ENCODE data around the gene ATXN7L1.

The ATXN7L1 gene

GRCh38 chr7:105689067-105689819 lies 187.2 kb downstream of the ATXN7L1 start:
- in situ Hi-C loops (cut with HindIII; ENCODE audit: low sequenced_read_pairs) = no loop called here

- in situ Hi-C loops (cut with HindIII; ENCODE audit: low sequenced_read_pairs) = no loop called here
These were observed 187.8 kb downstream of the ATXN7L1 start for GRCh38 chr7:105688617-105689016.

GRCh38 chr7:105685161-105685560 lies 191.2 kb downstream of the ATXN7L1 start:
- in situ Hi-C loops (cut with HindIII; ENCODE audit: low sequenced_read_pairs) = no loop called here

- in situ Hi-C loops (cut with HindIII; ENCODE audit: low sequenced_read_pairs) = no loop called here
These were observed 193.9 kb downstream of the ATXN7L1 start for GRCh38 chr7:105682341-105683060.

- in situ Hi-C loops (cut with HindIII; ENCODE audit: low sequenced_read_pairs) = no loop called here
These were observed 195.8 kb downstream of the ATXN7L1 start for GRCh38 chr7:105680505-105681187.

GRCh38 chr7:105678811-105679495 lies 197.4 kb downstream of the ATXN7L1 start:
- in situ Hi-C loops (cut with HindIII; ENCODE audit: low sequenced_read_pairs) = no loop called here

GRCh38 chr7:105677817-105678573 lies 198.4 kb downstream of the ATXN7L1 start:
- in situ Hi-C loops (cut with HindIII; ENCODE audit: low sequenced_read_pairs) = no loop called here

GRCh38 chr7:105677410-105677730 lies 199.0 kb downstream of the ATXN7L1 start:
- in situ Hi-C loops (cut with HindIII; ENCODE audit: low sequenced_read_pairs) = no loop called here

GRCh38 chr7:105675934-105676371 lies 200.4 kb downstream of the ATXN7L1 start:
- in situ Hi-C loops (cut with HindIII; ENCODE audit: low sequenced_read_pairs) = no loop called here

GRCh38 chr7:105674200-105674920 lies 202.0 kb downstream of the ATXN7L1 start:
- in situ Hi-C loops (cut with HindIII; ENCODE audit: low sequenced_read_pairs) = no loop called here

GRCh38 chr7:105673367-105674084 lies 202.9 kb downstream of the ATXN7L1 start:
- in situ Hi-C loops (cut with HindIII; ENCODE audit: low sequenced_read_pairs) = no loop called here

GRCh38 chr7:105672801-105673200 lies 203.6 kb downstream of the ATXN7L1 start:
- in situ Hi-C loops (cut with HindIII; ENCODE audit: low sequenced_read_pairs) = no loop called here

- in situ Hi-C loops (cut with HindIII; ENCODE audit: low sequenced_read_pairs) = no loop called here
These were observed 210.1 kb downstream of the ATXN7L1 start for GRCh38 chr7:105666324-105666723.

- in situ Hi-C loops (cut with HindIII; ENCODE audit: low sequenced_read_pairs) = no loop called here
These were observed 210.7 kb downstream of the ATXN7L1 start for GRCh38 chr7:105665684-105666083.

GRCh38 chr7:105664816-105665525 lies 211.4 kb downstream of the ATXN7L1 start:
- in situ Hi-C loops (cut with HindIII; ENCODE audit: low sequenced_read_pairs) = no loop called here

GRCh38 chr7:105662998-105663397 lies 213.4 kb downstream of the ATXN7L1 start:
- in situ Hi-C loops (cut with HindIII; ENCODE audit: low sequenced_read_pairs) = no loop called here

- in situ Hi-C loops (cut with HindIII; ENCODE audit: low sequenced_read_pairs) = no loop called here
These were observed 214.8 kb downstream of the ATXN7L1 start for GRCh38 chr7:105661625-105662024.

- in situ Hi-C loops (cut with HindIII; ENCODE audit: low sequenced_read_pairs) = no loop called here
These were observed 219.4 kb downstream of the ATXN7L1 start for GRCh38 chr7:105656922-105657521.
